Naive thymus-derived CD4-positive, alpha-beta T cell (primary cell): ENCODE data around the gene ABHD12. TPM values are rescaled to one million over a fixed set of nuclear protein-coding genes. Genes with fewer than 3 reads are reported as not detected.

ENCODE experiments used
- ATAC-seq: fragments of 150-1000 bp; cut with Tn5 transposase; 2 replicates; pipeline ENCODE4 v1.10.0; 2021; ENCODE audit warnings: mild to moderate bottlenecking, moderate library complexity
- CTCF ChIA-PET: fragments of 350-600 bp; sonication (Branson Sonifier 250); formaldehyde crosslinking; loops from one replicate; lab custom pipeline; 2021; ENCODE audit warnings: antibody characterized with exemption; lab: Charles Lee
- POLR2A ChIA-PET: fragments of 350-600 bp; sonication (Branson Sonifier 250); formaldehyde crosslinking; loops from one replicate; lab custom pipeline; 2021; ENCODE audit warnings: antibody characterized with exemption, inconsistent platforms; lab: Charles Lee
- DNase-seq, 9 donors: peaks; one replicate each; pipeline versions ENCODE4 v3.0.0 to v3.0.0-alpha.2; 2020 to 2022; ENCODE audit warnings: mixed read lengths in 1 of 9
- H3K27ac ChIP-seq: one replicate; pipeline ENCODE4 v1.7.0; 2013; ENCODE audit warnings: mild to moderate bottlenecking, low read depth, low read length, moderate library complexity
- H3K27me3 ChIP-seq, 2 donors: one replicate each; pipeline ENCODE4 v1.7.0; 2013; ENCODE audit warnings: low read length in 2 of 2, mild to moderate bottlenecking in 2 of 2, moderate library complexity in 2 of 2; ENCODE audit not compliant: control insufficient read depth in 2 of 2, insufficient read depth in 2 of 2
- H3K36me3 ChIP-seq, 3 experiments: 1 replicate in 2 of 3; 2 replicates in 1 of 3; pipeline ENCODE4 v1.7.0; 2013; ENCODE audit warnings: low read length in 3 of 3, mild to moderate bottlenecking in 3 of 3, moderate library complexity in 1 of 3; ENCODE audit not compliant: insufficient read depth in 3 of 3, control insufficient read depth in 2 of 3
- H3K4me1 ChIP-seq, 2 donors: one replicate each; pipeline ENCODE4 v1.7.0; 2013; ENCODE audit warnings: low read length in 2 of 2, mild to moderate bottlenecking in 2 of 2, moderate library complexity in 1 of 2; ENCODE audit not compliant: control insufficient read depth in 2 of 2, insufficient read depth in 2 of 2
- H3K4me3 ChIP-seq: 2 replicates; pipeline ENCODE4 v1.7.0; 2013; ENCODE audit warnings: mild to moderate bottlenecking, low read length
- H3K9me3 ChIP-seq, 3 experiments: 1 replicate in 2 of 3; 2 replicates in 1 of 3; pipeline ENCODE4 v1.7.0; 2013; ENCODE audit warnings: low read length in 3 of 3; ENCODE audit not compliant: control insufficient read depth in 2 of 3
- H3K27ac Mint-ChIP-seq, 9 donors: one replicate each; pipeline ENCODE4 v1.8.0; 2020 to 2022; ENCODE audit warnings: mixed read lengths in 9 of 9, mild to moderate bottlenecking in 8 of 9, moderate library complexity in 5 of 9, inconsistent platforms in 2 of 9
- H3K27me3 Mint-ChIP-seq, 5 donors: one replicate each; pipeline ENCODE4 v1.8.0; 2021 to 2022; ENCODE audit warnings: mixed read lengths in 5 of 5, mild to moderate bottlenecking in 1 of 5
- H3K36me3 Mint-ChIP-seq, 5 donors: one replicate each; pipeline ENCODE4 v1.8.0; 2020 to 2022; ENCODE audit warnings: mixed read lengths in 5 of 5, mild to moderate bottlenecking in 3 of 5, inconsistent platforms in 1 of 5
- H3K4me1 Mint-ChIP-seq, 7 donors: one replicate each; pipeline ENCODE4 v1.8.0; 2020 to 2022; ENCODE audit warnings: mixed read lengths in 7 of 7, mild to moderate bottlenecking in 3 of 7, inconsistent platforms in 1 of 7
- H3K4me3 Mint-ChIP-seq, 10 donors: one replicate each; pipeline ENCODE4 v1.8.0; 2020 to 2022; ENCODE audit warnings: mild to moderate bottlenecking in 10 of 10, mixed read lengths in 10 of 10, moderate library complexity in 6 of 10, inconsistent platforms in 2 of 10
- H3K9me3 Mint-ChIP-seq, 11 donors: one replicate each; pipeline ENCODE4 v1.8.0; 2020 to 2022; ENCODE audit warnings: mixed read lengths in 11 of 11, mild to moderate bottlenecking in 4 of 11, inconsistent platforms in 1 of 11, moderate library complexity in 1 of 11
- intact Hi-C, 2 donors: fragments of 100-400 bp; cut with micrococcal nuclease; formaldehyde crosslinking; loops; one replicate each; pipeline ENCODE4 v1.15.1; 2023
- polyA plus RNA-seq, 2 donors: library from polyadenylated mRNA; unstranded; fragments of 300-500 nt; fragmentation: Illumina TruSeq; gene quantifications; one replicate each; pipeline ENCODE4 v1.2.3, GENCODE V29; 2021
- total RNA-seq, 6 experiments: library from RNA in 5 of 6; stranded (reverse) in 5 of 6; gene quantifications; 1 replicate in 5 of 6; 2 replicates in 1 of 6; pipeline ENCODE4 v1.2.3 and lab custom pipeline; 2021 to 2026

Gene ABHD12
- total and polyA plus RNA-seq, 7 experiments from 2014 or later, result 16.5 to 29.7 (median 24.1) TPM

DNA sequence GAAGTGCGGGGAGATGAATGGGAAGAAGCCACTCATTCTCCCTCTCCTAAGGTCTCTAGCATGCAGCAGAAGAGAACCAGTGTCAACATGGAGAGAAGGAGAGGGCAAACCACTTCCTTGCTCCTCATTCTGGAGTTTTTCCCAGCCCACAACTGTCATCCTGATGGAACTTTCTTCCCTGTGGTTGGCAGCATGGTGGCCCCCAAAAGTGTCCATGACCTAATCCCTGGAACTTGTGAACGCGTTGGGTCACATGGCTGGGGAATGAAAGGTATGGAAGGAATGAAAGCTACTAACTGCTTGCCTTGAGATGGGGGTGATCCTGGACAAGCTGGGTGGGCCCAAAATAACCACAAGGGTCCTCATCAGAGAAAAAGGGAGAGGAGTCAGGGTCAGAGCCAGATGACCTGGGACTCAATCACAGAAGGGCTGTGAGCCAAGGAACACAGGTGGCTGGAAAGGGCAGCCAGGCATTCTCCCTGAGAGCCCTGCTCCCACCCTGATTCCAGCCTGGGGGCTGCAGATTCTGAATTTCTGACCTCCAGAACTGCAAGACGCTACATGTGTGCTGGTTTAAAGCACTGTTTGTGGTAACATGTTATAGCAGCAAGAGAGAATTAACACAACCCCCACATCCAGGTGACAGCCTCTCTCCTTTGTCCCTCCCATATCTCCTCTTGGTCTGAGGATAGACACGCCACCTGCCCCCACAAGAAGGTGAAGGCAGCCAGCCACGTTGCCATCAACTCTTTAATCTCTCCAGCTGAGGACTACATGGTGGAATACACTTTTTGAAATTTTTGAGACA is 79.5 kb downstream of the ABHD12 start:
- ChIA-PET CTCF (no interaction called here), POLR2A (no interaction called here)
- Mint-ChIP-seq H3K27ac (peak overlapping the region; percentile 68 to 97 (median 85)), H3K36me3 (peaks cover 0 to 26% (median 8%) of the 10 kb centered on the region in 5 donors), H3K4me1 (peaks cover 17 to 39% (median 22%) of the 10 kb centered on the region in 7 donors), H3K9me3 (peaks cover 0 to 2% (median 0%) of the 10 kb centered on the region in 11 donors), H3K27me3 (no peaks in the 10 kb centered on the region), H3K4me3 (peak overlapping the region; percentile 13 to 88 (median 76))
- Histone ChIP-seq H3K27me3 (no peaks in the 10 kb centered on the region), H3K4me3 (peak overlapping the region; percentile 18), H3K27ac (peak overlapping the region; percentile 31), H3K4me1 (peaks cover 3 to 8% of the 10 kb centered on the region in 2 donors), H3K9me3 (no peaks in the 10 kb centered on the region), H3K36me3 (peaks cover 0 to 14% (median 0%) of the 10 kb centered on the region in 3 experiments)
- intact Hi-C loops, result loop anchor here (1.0 to 5.0 kb wide), 5 partner anchors 64 to 319 kb away; partner anchors contain the start of genes ABHD12 (in 1 of the 2), APMAP (in 1 of the 2) and PYGB (in 1 of the 2)
- no peak for ATAC-seq
- DNase-seq, result no peak

DNA sequence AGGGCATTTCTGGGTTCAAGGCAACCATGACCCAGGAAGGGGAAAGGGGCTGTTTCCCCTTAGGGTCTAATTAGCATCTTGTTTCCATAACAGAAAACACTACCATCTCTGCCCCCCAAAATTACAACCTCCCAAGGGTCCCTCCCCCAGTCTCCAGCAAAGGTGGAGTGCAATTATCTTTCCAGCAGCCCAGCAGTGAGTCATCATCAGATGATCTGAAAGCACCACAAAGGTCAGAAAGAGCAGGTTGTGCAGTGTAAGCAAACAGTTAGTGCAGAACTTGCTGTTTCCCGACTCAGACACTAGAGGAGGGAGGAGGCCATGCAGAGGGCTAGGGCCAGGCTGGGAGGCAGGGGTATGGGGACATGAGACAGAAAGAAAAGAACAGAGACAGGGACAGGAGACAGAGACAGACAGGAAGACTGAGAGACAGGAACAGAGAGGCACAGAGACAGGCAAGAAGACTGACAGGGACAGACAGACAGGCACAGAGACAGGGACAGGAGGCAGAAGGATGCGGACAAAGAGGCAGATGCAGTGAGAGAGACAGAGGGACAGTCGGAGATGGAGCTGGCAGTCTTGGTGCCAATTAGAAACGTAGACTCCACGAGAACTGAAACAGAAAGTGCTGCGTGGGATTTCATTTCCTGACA is 80.2 kb downstream of the ABHD12 start:
- Histone ChIP-seq H3K4me3 (peak overlapping the region; percentile 18), H3K9me3 (no peaks in the 10 kb centered on the region), H3K27me3 (no peaks in the 10 kb centered on the region), H3K4me1 (peaks cover 3 to 8% of the 10 kb centered on the region in 2 donors), H3K36me3 (peaks cover 0 to 14% (median 0%) of the 10 kb centered on the region in 3 experiments), H3K27ac (peak overlapping the region; percentile 31)
- ATAC-seq (peak; percentile 87), DNase-seq (peak in 4 of 9 donors; percentile 12 to 64 (median 18))
- Mint-ChIP-seq H3K27me3 (no peaks in the 10 kb centered on the region), H3K4me3 (peak overlapping the region; percentile 8 to 88 (median 76)), H3K9me3 (peaks cover 0 to 2% (median 0%) of the 10 kb centered on the region in 11 donors), H3K4me1 (peaks cover 15 to 38% (median 20%) of the 10 kb centered on the region in 7 donors), H3K27ac (peak overlapping the region; percentile 68 to 97 (median 85)), H3K36me3 (peaks cover 0 to 21% (median 5%) of the 10 kb centered on the region in 5 donors)
- POLR2A ChIA-PET, result no interaction called here
- CTCF ChIA-PET, result no interaction called here
- intact Hi-C loops, result loop anchor here (1.0 to 5.0 kb wide), 5 partner anchors 63 to 318 kb away; partner anchors contain the start of genes ABHD12 (in 1 of the 2), APMAP (in 1 of the 2) and PYGB (in 1 of the 2)

DNA sequence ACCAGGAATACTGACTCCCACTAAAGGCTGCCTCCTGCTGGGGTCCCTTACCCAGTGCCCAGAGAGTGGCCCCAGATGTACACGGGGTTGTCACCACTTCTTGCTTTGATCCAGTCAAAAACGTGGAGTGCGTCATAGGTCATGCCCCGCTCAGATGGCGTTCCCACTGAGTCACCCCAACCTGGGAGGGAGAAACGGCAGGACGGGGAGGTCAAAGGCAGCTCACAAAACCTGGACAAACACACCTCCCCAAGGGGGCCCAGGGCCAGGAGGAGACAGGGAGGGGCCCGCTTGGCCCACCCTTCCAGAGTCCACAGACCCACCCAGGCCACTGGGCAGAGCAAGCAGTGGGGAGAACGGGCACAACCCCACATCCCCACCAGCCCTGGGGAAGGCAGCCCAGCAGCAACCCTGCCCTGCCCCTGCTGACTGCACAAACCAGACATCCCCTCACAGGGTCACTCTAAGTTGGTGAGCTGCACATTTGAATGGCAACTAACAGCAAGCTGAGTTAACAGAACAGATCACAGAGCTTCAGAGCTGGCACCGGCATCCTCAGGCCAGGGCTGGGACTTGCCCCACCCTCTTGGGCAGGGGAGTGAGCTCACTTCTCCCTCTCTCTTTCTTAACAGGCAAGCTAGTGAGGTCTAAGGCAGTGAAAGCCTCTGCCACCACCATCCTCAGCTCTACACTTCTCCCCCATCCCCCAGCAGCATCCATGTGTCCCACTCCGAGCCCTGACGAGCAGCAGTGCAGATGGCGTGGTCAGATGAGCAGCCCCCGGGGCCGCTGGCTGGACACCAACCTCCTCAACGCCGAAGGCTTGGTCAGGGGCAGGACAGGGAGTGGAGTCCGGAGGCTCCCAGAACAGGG is 81.0 kb downstream of the ABHD12 start:
- peaks cover 3 to 8% of the 10 kb centered on the region in 2 donors for H3K4me1 ChIP-seq
- peaks cover 0 to 2% (median 0%) of the 10 kb centered on the region in 11 donors for H3K9me3 Mint-ChIP-seq
- intact Hi-C loops, result loop anchor here (1.0 to 5.0 kb wide), 5 partner anchors 62 to 317 kb away; partner anchors contain the start of genes ABHD12 (in 1 of the 2), APMAP (in 1 of the 2) and PYGB (in 1 of the 2)
- H3K4me1 Mint-ChIP-seq, result peaks cover 15 to 34% (median 20%) of the 10 kb centered on the region in 7 donors
- no peak overlapping the region for H3K4me3 ChIP-seq
- no peaks in the 10 kb centered on the region for H3K9me3 ChIP-seq
- peak overlapping the region in 5 of 9 donors; percentile 75 to 87 (median 85) for H3K27ac Mint-ChIP-seq
- no peak overlapping the region for H3K4me3 Mint-ChIP-seq
- H3K36me3 ChIP-seq, result peaks cover 0 to 9% (median 0%) of the 10 kb centered on the region in 3 experiments
- H3K27me3 ChIP-seq, result no peaks in the 10 kb centered on the region
- H3K36me3 Mint-ChIP-seq, result peaks cover 0 to 14% (median 5%) of the 10 kb centered on the region in 5 donors
- ChIA-PET POLR2A (no interaction called here), CTCF (no interaction called here)
- no peak overlapping the region for H3K27ac ChIP-seq
- no peak for DNase-seq
- H3K27me3 Mint-ChIP-seq, result no peaks in the 10 kb centered on the region
- peak; percentile 26 for ATAC-seq

DNA sequence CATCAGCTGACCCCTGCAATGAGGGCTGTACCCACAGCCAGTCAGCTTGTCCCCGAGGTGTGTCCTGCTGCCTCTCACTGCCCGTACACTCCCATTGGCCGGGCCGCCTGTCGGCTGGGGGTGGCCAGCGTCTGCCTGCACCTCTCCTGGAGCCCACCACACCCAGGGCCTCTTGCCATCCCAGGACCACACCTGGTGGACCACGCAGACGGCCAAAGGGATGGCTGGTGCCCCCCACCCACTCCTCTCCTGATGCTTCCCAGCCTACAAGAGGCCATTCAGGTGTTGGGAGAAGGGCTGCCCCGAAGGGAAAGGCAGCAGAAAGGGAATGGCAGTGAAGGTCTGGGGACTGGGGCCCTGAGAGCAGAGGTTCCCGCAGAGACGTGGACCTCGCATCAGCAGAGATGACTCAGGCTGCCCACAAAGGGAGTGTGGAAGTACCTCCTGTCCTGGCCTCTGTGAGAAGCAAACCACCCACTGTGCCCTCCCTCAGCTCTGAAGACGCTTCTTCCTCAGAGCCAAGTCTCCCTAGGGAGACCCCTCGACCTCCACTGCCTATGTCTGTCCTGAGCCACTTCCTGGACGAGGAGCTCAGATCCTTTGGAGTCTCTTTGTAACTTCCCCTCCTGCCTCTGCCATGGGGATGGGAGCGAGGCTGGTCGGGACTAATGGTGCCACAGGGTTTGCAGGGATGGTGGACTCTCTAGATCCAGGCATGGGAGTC is 81.8 kb downstream of the ABHD12 start:
- peaks cover 3 to 8% of the 10 kb centered on the region in 2 donors for H3K4me1 ChIP-seq
- intact Hi-C loops, result no loop called here
- ATAC-seq (no peak), DNase-seq (no peak)
- no peak overlapping the region for H3K4me3 ChIP-seq
- peaks cover 0 to 10% (median 0%) of the 10 kb centered on the region in 3 experiments for H3K36me3 ChIP-seq
- peaks cover 15 to 29% (median 20%) of the 10 kb centered on the region in 7 donors for H3K4me1 Mint-ChIP-seq
- no peaks in the 10 kb centered on the region for H3K27me3 Mint-ChIP-seq
- H3K27ac Mint-ChIP-seq, result peak overlapping the region in 1 of 9 donors; percentile 69
- peaks cover 0 to 2% (median 0%) of the 10 kb centered on the region in 11 donors for H3K9me3 Mint-ChIP-seq
- no peaks in the 10 kb centered on the region for H3K27me3 ChIP-seq
- peaks cover 0 to 14% (median 5%) of the 10 kb centered on the region in 5 donors for H3K36me3 Mint-ChIP-seq
- no peak overlapping the region for H3K4me3 Mint-ChIP-seq
- POLR2A ChIA-PET, result interaction anchor here (0.6 kb wide), 1 partner anchor 187 kb away, joined by 3 read pairs; no protein-coding TSS in a partner anchor
- CTCF ChIA-PET, result interaction anchor here (1.6 kb wide), 1 partner anchor 14 kb away, joined by 6 read pairs; no protein-coding TSS in a partner anchor
- no peaks in the 10 kb centered on the region for H3K9me3 ChIP-seq
- H3K27ac ChIP-seq, result no peak overlapping the region

DNA sequence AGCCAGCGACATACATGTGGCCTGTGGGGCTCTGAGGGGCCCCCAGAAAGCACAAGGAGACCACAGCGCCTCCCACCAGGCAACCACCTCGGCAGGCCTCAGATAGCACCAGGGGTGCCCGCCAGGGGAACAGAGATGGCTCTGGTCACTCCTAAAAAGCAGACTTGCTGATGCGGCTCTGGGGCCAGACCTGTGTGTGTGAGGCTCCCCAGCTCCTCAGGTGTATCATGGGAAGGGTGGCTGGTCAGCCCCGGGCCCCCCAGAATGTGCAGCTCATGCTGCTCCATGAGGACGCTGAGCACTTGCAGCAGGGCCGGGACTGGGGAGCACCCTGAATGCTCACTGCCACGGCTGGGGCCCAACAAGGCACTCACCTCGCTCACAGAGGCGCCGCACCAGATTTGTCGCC is 82.5 kb downstream of the ABHD12 start:
- H3K27ac Mint-ChIP-seq, result peak overlapping the region in 1 of 9 donors; percentile 41
- peaks cover 15 to 25% (median 20%) of the 10 kb centered on the region in 7 donors for H3K4me1 Mint-ChIP-seq
- H3K36me3 ChIP-seq, result peaks cover 0 to 17% (median 0%) of the 10 kb centered on the region in 3 experiments
- peaks cover 3 to 8% of the 10 kb centered on the region in 2 donors for H3K4me1 ChIP-seq
- H3K4me3 Mint-ChIP-seq, result no peak overlapping the region
- H3K27me3 Mint-ChIP-seq, result no peaks in the 10 kb centered on the region
- no peak overlapping the region for H3K27ac ChIP-seq
- DNase-seq (no peak), ATAC-seq (no peak)
- no peaks in the 10 kb centered on the region for H3K9me3 ChIP-seq
- H3K36me3 Mint-ChIP-seq, result peaks cover 0 to 15% (median 3%) of the 10 kb centered on the region in 5 donors
- intact Hi-C loops, result no loop called here
- H3K27me3 ChIP-seq, result no peaks in the 10 kb centered on the region
- CTCF ChIA-PET, result interaction anchor here (0.6 to 1.6 kb wide), 2 partner anchors 13 to 40 kb away, joined by 4 to 6 read pairs; no protein-coding TSS in a partner anchor
- no peak overlapping the region for H3K4me3 ChIP-seq
- POLR2A ChIA-PET, result interaction anchor here (0.6 to 0.8 kb wide), 2 partner anchors 188 to 249 kb away, joined by 3 to 4 read pairs; no protein-coding TSS in a partner anchor
- H3K9me3 Mint-ChIP-seq, result peaks cover 0 to 2% (median 0%) of the 10 kb centered on the region in 11 donors
